ENCODE data around the gene SORCS2.

The SORCS2 gene

GRCh38 chr4:7416745-7417432 lies 224.6 kb downstream of the SORCS2 start:
- Histone ChIP-seq H3K4me3 (ENCODE audit: low read length) (no peak overlapping the region), H4K20me1 (ENCODE audit: control insufficient read depth, insufficient read depth, low read depth, low read length) (no peaks in the 10 kb centered on the region), H3K9me3 (ENCODE audit: control insufficient read depth, insufficient read depth, low read length) (no peaks in the 10 kb centered on the region), H3K79me2 (ENCODE audit: control insufficient read depth, low read length) (no peaks in the 10 kb centered on the region), H3K27ac (ENCODE audit: low read depth, low read length) (no peak overlapping the region), H3K4me2 (ENCODE audit: low read length) (no peak overlapping the region), H3K4me1 (ENCODE audit: control insufficient read depth, low read length) (no peaks in the 10 kb centered on the region), H3K36me3 (ENCODE audit: control insufficient read depth, low read length) (no peaks in the 10 kb centered on the region), H3F3A (ENCODE audit: control insufficient read depth, insufficient read depth) (no peaks in the 10 kb centered on the region), H3K27me3 (ENCODE audit: control insufficient read depth, low read length) (no peaks in the 10 kb centered on the region), H3K9me2 (replicated peaks; ENCODE audit: control insufficient read depth, low read length) (no peaks in the 10 kb centered on the region)
- TF ChIP-seq EZH2phosphoT487 (IDR thresholded peaks at IDR 0.05; ENCODE audit: borderline replicate concordance, low read length) (no peak), CTCF (IDR thresholded peaks at IDR 0.05; ENCODE audit: low read depth, low read length, poor library complexity, severe bottlenecking) (no peak)

GRCh38 chr4:7417639-7418038 lies 225.3 kb downstream of the SORCS2 start:
- no peak for TF ChIP-seq CTCF (IDR thresholded peaks at IDR 0.05; ENCODE audit: low read depth, low read length, poor library complexity, severe bottlenecking)
- no peak for TF ChIP-seq EZH2phosphoT487 (IDR thresholded peaks at IDR 0.05; ENCODE audit: borderline replicate concordance, low read length)
- H3K4me2 ChIP-seq (ENCODE audit: low read length) = no peak overlapping the region
- no peak overlapping the region for H3K27ac ChIP-seq (ENCODE audit: low read depth, low read length)
- no peaks in the 10 kb centered on the region for H3K27me3 ChIP-seq (ENCODE audit: control insufficient read depth, low read length)
- no peaks in the 10 kb centered on the region for H4K20me1 ChIP-seq (ENCODE audit: control insufficient read depth, insufficient read depth, low read depth, low read length)
- H3K4me1 ChIP-seq (ENCODE audit: control insufficient read depth, low read length) = no peaks in the 10 kb centered on the region
- no peaks in the 10 kb centered on the region for H3K9me2 ChIP-seq (replicated peaks; ENCODE audit: control insufficient read depth, low read length)
- H3K9me3 ChIP-seq (ENCODE audit: control insufficient read depth, insufficient read depth, low read length) = no peaks in the 10 kb centered on the region
- H3K36me3 ChIP-seq (ENCODE audit: control insufficient read depth, low read length) = no peaks in the 10 kb centered on the region
- no peak overlapping the region for H3K4me3 ChIP-seq (ENCODE audit: low read length)
- no peaks in the 10 kb centered on the region for H3F3A ChIP-seq (ENCODE audit: control insufficient read depth, insufficient read depth)
- no peaks in the 10 kb centered on the region for H3K79me2 ChIP-seq (ENCODE audit: control insufficient read depth, low read length)

- H3K9me3 ChIP-seq (ENCODE audit: control insufficient read depth, insufficient read depth, low read length) = no peaks in the 10 kb centered on the region
- H3K36me3 ChIP-seq (ENCODE audit: control insufficient read depth, low read length) = no peaks in the 10 kb centered on the region
- H3K9me2 ChIP-seq (replicated peaks; ENCODE audit: control insufficient read depth, low read length) = no peaks in the 10 kb centered on the region
- no peak overlapping the region for H3K4me3 ChIP-seq (ENCODE audit: low read length)
- no peaks in the 10 kb centered on the region for H3K4me1 ChIP-seq (ENCODE audit: control insufficient read depth, low read length)
- H4K20me1 ChIP-seq (ENCODE audit: control insufficient read depth, insufficient read depth, low read depth, low read length) = no peaks in the 10 kb centered on the region
- no peaks in the 10 kb centered on the region for H3F3A ChIP-seq (ENCODE audit: control insufficient read depth, insufficient read depth)
- H3K27me3 ChIP-seq (ENCODE audit: control insufficient read depth, low read length) = no peaks in the 10 kb centered on the region
- TF ChIP-seq CTCF (IDR thresholded peaks at IDR 0.05; ENCODE audit: low read depth, low read length, poor library complexity, severe bottlenecking) = no peak
- TF ChIP-seq EZH2phosphoT487 (IDR thresholded peaks at IDR 0.05; ENCODE audit: borderline replicate concordance, low read length) = no peak
- H3K27ac ChIP-seq (ENCODE audit: low read depth, low read length) = no peak overlapping the region
- H3K4me2 ChIP-seq (ENCODE audit: low read length) = no peak overlapping the region
- no peaks in the 10 kb centered on the region for H3K79me2 ChIP-seq (ENCODE audit: control insufficient read depth, low read length)
Observed at GRCh38 chr4:7418131-7418943, 226.0 kb downstream of the SORCS2 start.

Measured in DOHH2 (cell line).